ENCODE data around the gene ITGAV.

Gene ITGAV

GRCh38 chr2:186696290-186696689, 106.4 kb downstream of the ITGAV start:
- H3K4me1 ChIP-seq (ENCODE audit: control insufficient read depth, insufficient read depth, low read length, poor library complexity, severe bottlenecking), result peaks cover 3% of the 10 kb centered on the region
- H3K36me3 ChIP-seq (ENCODE audit: control insufficient read depth, insufficient read depth, low read length), result no peaks in the 10 kb centered on the region
- no peak overlapping the region for H3K4me3 ChIP-seq (ENCODE audit: extremely low read depth, insufficient read depth, low read length, poor library complexity, severe bottlenecking)
- no peak overlapping the region for H3K27ac ChIP-seq (ENCODE audit: low read depth, low read length, severe bottlenecking)
- no peaks in the 10 kb centered on the region for H3K9me3 ChIP-seq (ENCODE audit: control insufficient read depth, low read length)
- WGBS, 2 experiments (ENCODE audit: insufficient coverage in 2 of 2), result 76 to 95% methylated on average over 4 of the region's 4 CpGs

GRCh38 chr2:186696804-186697203, 106.9 kb downstream of the ITGAV start:
- Histone ChIP-seq H3K27ac (ENCODE audit: low read depth, low read length, severe bottlenecking) (no peak overlapping the region), H3K9me3 (ENCODE audit: control insufficient read depth, low read length) (no peaks in the 10 kb centered on the region), H3K4me1 (ENCODE audit: control insufficient read depth, insufficient read depth, low read length, poor library complexity, severe bottlenecking) (peaks cover 3% of the 10 kb centered on the region), H3K4me3 (ENCODE audit: extremely low read depth, insufficient read depth, low read length, poor library complexity, severe bottlenecking) (no peak overlapping the region), H3K36me3 (ENCODE audit: control insufficient read depth, insufficient read depth, low read length) (no peaks in the 10 kb centered on the region)
- 67 to 86% methylated on average over 1 to 2 of the region's 4 CpGs for WGBS, 2 experiments (ENCODE audit: insufficient coverage in 2 of 2)

GRCh38 chr2:186697536-186697935, 107.7 kb downstream of the ITGAV start:
- H3K27ac ChIP-seq (ENCODE audit: low read depth, low read length, severe bottlenecking), result no peak overlapping the region
- WGBS, 2 experiments (ENCODE audit: insufficient coverage in 2 of 2), result 100% methylated on average over 1 of the region's 1 CpG; no CpG with 5 or more reads in 1 of the 2 experiments
- H3K36me3 ChIP-seq (ENCODE audit: control insufficient read depth, insufficient read depth, low read length), result no peaks in the 10 kb centered on the region
- no peak overlapping the region for H3K4me3 ChIP-seq (ENCODE audit: extremely low read depth, insufficient read depth, low read length, poor library complexity, severe bottlenecking)
- peaks cover 3% of the 10 kb centered on the region for H3K4me1 ChIP-seq (ENCODE audit: control insufficient read depth, insufficient read depth, low read length, poor library complexity, severe bottlenecking)
- H3K9me3 ChIP-seq (ENCODE audit: control insufficient read depth, low read length), result no peaks in the 10 kb centered on the region

- Histone ChIP-seq H3K36me3 (ENCODE audit: control insufficient read depth, insufficient read depth, low read length) (no peaks in the 10 kb centered on the region), H3K4me1 (ENCODE audit: control insufficient read depth, insufficient read depth, low read length, poor library complexity, severe bottlenecking) (peaks cover 3% of the 10 kb centered on the region), H3K9me3 (ENCODE audit: control insufficient read depth, low read length) (no peaks in the 10 kb centered on the region), H3K27ac (ENCODE audit: low read depth, low read length, severe bottlenecking) (no peak overlapping the region), H3K4me3 (ENCODE audit: extremely low read depth, insufficient read depth, low read length, poor library complexity, severe bottlenecking) (no peak overlapping the region)
Measured at GRCh38 chr2:186699742-186700141, 109.9 kb downstream of the ITGAV start.

- no peaks in the 10 kb centered on the region for H3K4me1 ChIP-seq (ENCODE audit: control insufficient read depth, insufficient read depth, low read length, poor library complexity, severe bottlenecking)
- no peak overlapping the region for H3K4me3 ChIP-seq (ENCODE audit: extremely low read depth, insufficient read depth, low read length, poor library complexity, severe bottlenecking)
- H3K36me3 ChIP-seq (ENCODE audit: control insufficient read depth, insufficient read depth, low read length), result no peaks in the 10 kb centered on the region
- H3K9me3 ChIP-seq (ENCODE audit: control insufficient read depth, low read length), result no peaks in the 10 kb centered on the region
- 80 to 100% methylated on average over 1 of the region's 2 CpGs for WGBS, 2 experiments (ENCODE audit: insufficient coverage in 2 of 2)
- no peak overlapping the region for H3K27ac ChIP-seq (ENCODE audit: low read depth, low read length, severe bottlenecking)
Measured at GRCh38 chr2:186702006-186702405, 112.2 kb downstream of the ITGAV start.

GRCh38 chr2:186702501-186702900, 112.6 kb downstream of the ITGAV start:
- no peak overlapping the region for H3K4me3 ChIP-seq (ENCODE audit: extremely low read depth, insufficient read depth, low read length, poor library complexity, severe bottlenecking)
- H3K27ac ChIP-seq (ENCODE audit: low read depth, low read length, severe bottlenecking), result no peak overlapping the region
- no peaks in the 10 kb centered on the region for H3K9me3 ChIP-seq (ENCODE audit: control insufficient read depth, low read length)
- WGBS, 2 experiments (ENCODE audit: insufficient coverage in 2 of 2), result 100% methylated on average over 1 of the region's 2 CpGs; no CpG with 5 or more reads in 1 of the 2 experiments
- no peaks in the 10 kb centered on the region for H3K4me1 ChIP-seq (ENCODE audit: control insufficient read depth, insufficient read depth, low read length, poor library complexity, severe bottlenecking)
- H3K36me3 ChIP-seq (ENCODE audit: control insufficient read depth, insufficient read depth, low read length), result no peaks in the 10 kb centered on the region

GRCh38 chr2:186704897-186705296, 115.0 kb downstream of the ITGAV start:
- WGBS, 2 experiments (ENCODE audit: insufficient coverage in 2 of 2), result 80 to 86% methylated on average over 1 of the region's 3 CpGs
- H3K9me3 ChIP-seq (ENCODE audit: control insufficient read depth, low read length), result no peaks in the 10 kb centered on the region
- no peak overlapping the region for H3K4me3 ChIP-seq (ENCODE audit: extremely low read depth, insufficient read depth, low read length, poor library complexity, severe bottlenecking)
- no peaks in the 10 kb centered on the region for H3K4me1 ChIP-seq (ENCODE audit: control insufficient read depth, insufficient read depth, low read length, poor library complexity, severe bottlenecking)
- H3K27ac ChIP-seq (ENCODE audit: low read depth, low read length, severe bottlenecking), result no peak overlapping the region
- H3K36me3 ChIP-seq (ENCODE audit: control insufficient read depth, insufficient read depth, low read length), result no peaks in the 10 kb centered on the region

- Histone ChIP-seq H3K9me3 (ENCODE audit: control insufficient read depth, low read length) (no peaks in the 10 kb centered on the region), H3K4me3 (ENCODE audit: extremely low read depth, insufficient read depth, low read length, poor library complexity, severe bottlenecking) (no peak overlapping the region), H3K4me1 (ENCODE audit: control insufficient read depth, insufficient read depth, low read length, poor library complexity, severe bottlenecking) (no peaks in the 10 kb centered on the region), H3K27ac (ENCODE audit: low read depth, low read length, severe bottlenecking) (no peak overlapping the region), H3K36me3 (ENCODE audit: control insufficient read depth, insufficient read depth, low read length) (no peaks in the 10 kb centered on the region)
- 92 to 98% methylated on average over 3 of the region's 6 CpGs for WGBS, 2 experiments (ENCODE audit: insufficient coverage in 2 of 2)
Measured at GRCh38 chr2:186709529-186710450, 119.9 kb downstream of the ITGAV start.

GRCh38 chr2:186713691-186714090, 123.8 kb downstream of the ITGAV start:
- WGBS, 2 experiments (ENCODE audit: insufficient coverage in 2 of 2), result no CpG with 5 or more reads among the region's 1 CpG
- Histone ChIP-seq H3K27ac (ENCODE audit: low read depth, low read length, severe bottlenecking) (no peak overlapping the region), H3K36me3 (ENCODE audit: control insufficient read depth, insufficient read depth, low read length) (no peaks in the 10 kb centered on the region), H3K9me3 (ENCODE audit: control insufficient read depth, low read length) (no peaks in the 10 kb centered on the region), H3K4me3 (ENCODE audit: extremely low read depth, insufficient read depth, low read length, poor library complexity, severe bottlenecking) (no peak overlapping the region), H3K4me1 (ENCODE audit: control insufficient read depth, insufficient read depth, low read length, poor library complexity, severe bottlenecking) (no peaks in the 10 kb centered on the region)

GRCh38 chr2:186714611-186715010, 124.8 kb downstream of the ITGAV start:
- Histone ChIP-seq H3K4me3 (ENCODE audit: extremely low read depth, insufficient read depth, low read length, poor library complexity, severe bottlenecking) (no peak overlapping the region), H3K9me3 (ENCODE audit: control insufficient read depth, low read length) (no peaks in the 10 kb centered on the region), H3K27ac (ENCODE audit: low read depth, low read length, severe bottlenecking) (no peak overlapping the region), H3K36me3 (ENCODE audit: control insufficient read depth, insufficient read depth, low read length) (no peaks in the 10 kb centered on the region), H3K4me1 (ENCODE audit: control insufficient read depth, insufficient read depth, low read length, poor library complexity, severe bottlenecking) (no peaks in the 10 kb centered on the region)
- WGBS, 2 experiments (ENCODE audit: insufficient coverage in 2 of 2), result 50 to 80% methylated on average over 1 of the region's 2 CpGs

GRCh38 chr2:186716004-186716403, 126.1 kb downstream of the ITGAV start:
- no CpG with 5 or more reads among the region's 1 CpG for WGBS, 2 experiments (ENCODE audit: insufficient coverage in 2 of 2)
- Histone ChIP-seq H3K9me3 (ENCODE audit: control insufficient read depth, low read length) (no peaks in the 10 kb centered on the region), H3K36me3 (ENCODE audit: control insufficient read depth, insufficient read depth, low read length) (no peaks in the 10 kb centered on the region), H3K27ac (ENCODE audit: low read depth, low read length, severe bottlenecking) (no peak overlapping the region), H3K4me3 (ENCODE audit: extremely low read depth, insufficient read depth, low read length, poor library complexity, severe bottlenecking) (no peak overlapping the region), H3K4me1 (ENCODE audit: control insufficient read depth, insufficient read depth, low read length, poor library complexity, severe bottlenecking) (no peaks in the 10 kb centered on the region)

Measured in mesodermal cell (in vitro differentiated cells).